Measurements from ENCODE around the gene USP17L18. TPM values are rescaled to one million over a fixed set of nuclear protein-coding genes. Genes with fewer than 3 reads are reported as not detected.
"Not testable (repeated sequence)": the region's sequence is repeated elsewhere in the genome, so short reads cannot be mapped to it uniquely, and the experiment has no call there.

USP17L18 gene
- not detected for total RNA-seq

- not testable (repeated sequence) for H3K27ac Mint-ChIP-seq; H3K36me3 Mint-ChIP-seq (ENCODE audit: insufficient read depth in 2 of 2); H3K27me3 Mint-ChIP-seq (ENCODE audit: low read depth); ATAC-seq (replicated peaks in 1 of 2); H3K4me3 Mint-ChIP-seq; DNase-seq; H3K9me3 Mint-ChIP-seq; H3K4me1 Mint-ChIP-seq (ENCODE audit: low read depth)
These were observed at the start of gene USP17L18 for GRCh38 chr4:9247953-9248680. USP17L18 (plus strand) TSS chr4:9248630; CDS start chr4:9248630, 0 bp downstream.

- not testable (repeated sequence) for H3K27me3 Mint-ChIP-seq (ENCODE audit: low read depth); H3K4me3 Mint-ChIP-seq; H3K36me3 Mint-ChIP-seq (ENCODE audit: insufficient read depth in 2 of 2); DNase-seq; ATAC-seq (replicated peaks in 1 of 2); H3K4me1 Mint-ChIP-seq (ENCODE audit: low read depth); H3K9me3 Mint-ChIP-seq; H3K27ac Mint-ChIP-seq
These were observed 38.1 kb upstream of the USP17L18 start, which contains the start of gene USP17L10 for GRCh38 chr4:9210357-9210756. USP17L10 (plus strand) TSS chr4:9210657; CDS start chr4:9210657, 0 bp downstream.

GRCh38 chr4:9214701-9215100 lies 33.7 kb upstream of the USP17L18 start:
- not testable (repeated sequence) for H3K36me3 Mint-ChIP-seq (ENCODE audit: insufficient read depth in 2 of 2); DNase-seq; H3K4me3 Mint-ChIP-seq; H3K9me3 Mint-ChIP-seq; ATAC-seq (replicated peaks in 1 of 2); H3K27ac Mint-ChIP-seq; H3K4me1 Mint-ChIP-seq (ENCODE audit: low read depth); H3K27me3 Mint-ChIP-seq (ENCODE audit: low read depth)

- H3K27ac Mint-ChIP-seq; H3K27me3 Mint-ChIP-seq (ENCODE audit: low read depth); H3K9me3 Mint-ChIP-seq; H3K4me3 Mint-ChIP-seq; H3K4me1 Mint-ChIP-seq (ENCODE audit: low read depth); ATAC-seq (replicated peaks in 1 of 2); DNase-seq; H3K36me3 Mint-ChIP-seq (ENCODE audit: insufficient read depth in 2 of 2): not testable (repeated sequence)
These were observed 33.3 kb upstream of the USP17L18 start, which contains the start of gene USP17L11 for GRCh38 chr4:9215105-9215504. USP17L11 (plus strand) TSS chr4:9215405; CDS start chr4:9215405, 0 bp downstream.

GRCh38 chr4:9219852-9220251 lies 28.6 kb upstream of the USP17L18 start, which contains the start of gene USP17L12:
USP17L12 (plus strand) TSS chr4:9220152; CDS start chr4:9220152, 0 bp downstream.
- not testable (repeated sequence) for H3K9me3 Mint-ChIP-seq; H3K36me3 Mint-ChIP-seq (ENCODE audit: insufficient read depth in 2 of 2); ATAC-seq (replicated peaks in 1 of 2); H3K4me1 Mint-ChIP-seq (ENCODE audit: low read depth); H3K27ac Mint-ChIP-seq; H3K27me3 Mint-ChIP-seq (ENCODE audit: low read depth); DNase-seq; H3K4me3 Mint-ChIP-seq

- not testable (repeated sequence) for H3K27ac Mint-ChIP-seq; H3K4me1 Mint-ChIP-seq (ENCODE audit: low read depth); DNase-seq; H3K36me3 Mint-ChIP-seq (ENCODE audit: insufficient read depth in 2 of 2); H3K4me3 Mint-ChIP-seq; H3K27me3 Mint-ChIP-seq (ENCODE audit: low read depth); H3K9me3 Mint-ChIP-seq; ATAC-seq (replicated peaks in 1 of 2)
These were observed 23.8 kb upstream of the USP17L18 start, which contains the start of gene USP17L13 for GRCh38 chr4:9224596-9224995. USP17L13 (plus strand) TSS chr4:9224896; CDS start chr4:9224896, 0 bp downstream.

- H3K4me1 Mint-ChIP-seq (ENCODE audit: low read depth); ATAC-seq (replicated peaks in 1 of 2); DNase-seq; H3K27me3 Mint-ChIP-seq (ENCODE audit: low read depth); H3K27ac Mint-ChIP-seq; H3K9me3 Mint-ChIP-seq; H3K36me3 Mint-ChIP-seq (ENCODE audit: insufficient read depth in 2 of 2); H3K4me3 Mint-ChIP-seq: not testable (repeated sequence)
These were observed 18.2 kb upstream of the USP17L18 start for GRCh38 chr4:9230249-9230648.

- H3K27ac Mint-ChIP-seq; ATAC-seq (replicated peaks in 1 of 2); H3K4me3 Mint-ChIP-seq; H3K9me3 Mint-ChIP-seq; DNase-seq; H3K27me3 Mint-ChIP-seq (ENCODE audit: low read depth); H3K4me1 Mint-ChIP-seq (ENCODE audit: low read depth); H3K36me3 Mint-ChIP-seq (ENCODE audit: insufficient read depth in 2 of 2): not testable (repeated sequence)
These were observed 14.3 kb upstream of the USP17L18 start, which contains the start of gene USP17L15 for GRCh38 chr4:9234085-9234484. USP17L15 (plus strand) TSS chr4:9234385; CDS start chr4:9234385, 0 bp downstream.

- H3K9me3 Mint-ChIP-seq; DNase-seq; H3K27me3 Mint-ChIP-seq (ENCODE audit: low read depth); H3K4me3 Mint-ChIP-seq; H3K27ac Mint-ChIP-seq; H3K36me3 Mint-ChIP-seq (ENCODE audit: insufficient read depth in 2 of 2); H3K4me1 Mint-ChIP-seq (ENCODE audit: low read depth); ATAC-seq (replicated peaks in 1 of 2): not testable (repeated sequence)
These were observed 10.0 kb upstream of the USP17L18 start for GRCh38 chr4:9238461-9238860.

GRCh38 chr4:9243579-9243978 lies 4.9 kb upstream of the USP17L18 start, which contains the start of gene USP17L17:
USP17L17 (plus strand) TSS chr4:9243879; CDS start chr4:9243879, 0 bp downstream.
- not testable (repeated sequence) for H3K36me3 Mint-ChIP-seq (ENCODE audit: insufficient read depth in 2 of 2); H3K27ac Mint-ChIP-seq; H3K27me3 Mint-ChIP-seq (ENCODE audit: low read depth); DNase-seq; H3K4me3 Mint-ChIP-seq; ATAC-seq (replicated peaks in 1 of 2); H3K4me1 Mint-ChIP-seq (ENCODE audit: low read depth); H3K9me3 Mint-ChIP-seq

GRCh38 chr4:9253078-9253477 lies 4.6 kb downstream of the USP17L18 start, which contains the start of gene USP17L19:
USP17L19 (plus strand) TSS chr4:9253378; CDS start chr4:9253378, 0 bp downstream.
- not testable (repeated sequence) for H3K4me1 Mint-ChIP-seq (ENCODE audit: low read depth); H3K27ac Mint-ChIP-seq; H3K27me3 Mint-ChIP-seq (ENCODE audit: low read depth); H3K9me3 Mint-ChIP-seq; H3K36me3 Mint-ChIP-seq (ENCODE audit: insufficient read depth in 2 of 2); DNase-seq; ATAC-seq (replicated peaks in 1 of 2); H3K4me3 Mint-ChIP-seq

- not testable (repeated sequence) for DNase-seq; H3K36me3 Mint-ChIP-seq (ENCODE audit: insufficient read depth in 2 of 2); H3K9me3 Mint-ChIP-seq; ATAC-seq (replicated peaks in 1 of 2); H3K4me3 Mint-ChIP-seq; H3K27me3 Mint-ChIP-seq (ENCODE audit: low read depth); H3K27ac Mint-ChIP-seq; H3K4me1 Mint-ChIP-seq (ENCODE audit: low read depth)
These were observed 9.4 kb downstream of the USP17L18 start, which contains the start of gene USP17L20 for GRCh38 chr4:9257824-9258223. USP17L20 (plus strand) TSS chr4:9258124; CDS start chr4:9258124, 0 bp downstream.

- H3K27me3 Mint-ChIP-seq (ENCODE audit: low read depth); H3K4me1 Mint-ChIP-seq (ENCODE audit: low read depth); H3K27ac Mint-ChIP-seq; ATAC-seq (replicated peaks in 1 of 2); DNase-seq; H3K36me3 Mint-ChIP-seq (ENCODE audit: insufficient read depth in 2 of 2); H3K9me3 Mint-ChIP-seq; H3K4me3 Mint-ChIP-seq: not testable (repeated sequence)
These were observed 14.1 kb downstream of the USP17L18 start, which contains the start of gene USP17L21 for GRCh38 chr4:9262572-9262971. USP17L21 (plus strand) TSS chr4:9262872; CDS start chr4:9262872, 0 bp downstream.
